Measurements from ENCODE around the gene PSPH. TPM values are rescaled to one million over a fixed set of nuclear protein-coding genes. Genes with fewer than 3 reads are reported as not detected.

The PSPH gene
- total and polyA plus RNA-seq, 10 of the 15 experiments (the other 5 are each of a cell fraction or from before 2014, with no cell fraction given) = 5.2 to 36.4 (median 23.9) TPM

GRCh38 chr7:56033671-56034432 lies 17.4 kb downstream of the PSPH start (continued):
- TF ChIP-seq, protein P1, sequence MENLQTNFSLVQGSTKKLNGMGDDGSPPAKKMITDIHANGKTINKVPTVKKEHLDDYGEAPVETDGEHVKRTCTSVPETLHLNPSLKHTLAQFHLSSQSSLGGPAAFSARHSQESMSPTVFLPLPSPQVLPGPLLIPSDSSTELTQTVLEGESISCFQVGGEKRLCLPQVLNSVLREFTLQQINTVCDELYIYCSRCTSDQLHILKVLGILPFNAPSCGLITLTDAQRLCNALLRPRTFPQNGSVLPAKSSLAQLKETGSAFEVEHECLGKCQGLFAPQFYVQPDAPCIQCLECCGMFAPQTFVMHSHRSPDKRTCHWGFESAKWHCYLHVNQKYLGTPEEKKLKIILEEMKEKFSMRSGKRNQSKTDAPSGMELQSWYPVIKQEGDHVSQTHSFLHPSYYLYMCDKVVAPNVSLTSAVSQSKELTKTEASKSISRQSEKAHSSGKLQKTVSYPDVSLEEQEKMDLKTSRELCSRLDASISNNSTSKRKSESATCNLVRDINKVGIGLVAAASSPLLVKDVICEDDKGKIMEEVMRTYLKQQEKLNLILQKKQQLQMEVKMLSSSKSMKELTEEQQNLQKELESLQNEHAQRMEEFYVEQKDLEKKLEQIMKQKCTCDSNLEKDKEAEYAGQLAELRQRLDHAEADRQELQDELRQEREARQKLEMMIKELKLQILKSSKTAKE (IDR thresholded peaks at IDR 0.05; ENCODE audit: low read depth, poor library complexity, severe bottlenecking) = no peak
- TF ChIP-seq TCF12 (IDR thresholded peaks at IDR 0.05; ENCODE audit: low read depth, low read length) = no peak
- TF ChIP-seq RBBP5 (conservative IDR thresholded peaks at IDR 0.05) = 0 out of 2 replicates have a peak, but pooled peaks have one; percentile 56
- no peak for TF ChIP-seq NR2F1 (conservative IDR thresholded peaks at IDR 0.05)
- TF ChIP-seq NR2C2 (IDR thresholded peaks at IDR 0.05; ENCODE audit: borderline replicate concordance, control insufficient read depth, insufficient read length, low read depth) = no peak
- TF ChIP-seq BRCA1 (IDR thresholded peaks at IDR 0.05; ENCODE audit: low read depth, low read length) = no peak
- no peak for TF ChIP-seq ZNF274 (IDR thresholded peaks at IDR 0.05; ENCODE audit: insufficient read depth, insufficient read length)
- TF ChIP-seq, protein P2, sequence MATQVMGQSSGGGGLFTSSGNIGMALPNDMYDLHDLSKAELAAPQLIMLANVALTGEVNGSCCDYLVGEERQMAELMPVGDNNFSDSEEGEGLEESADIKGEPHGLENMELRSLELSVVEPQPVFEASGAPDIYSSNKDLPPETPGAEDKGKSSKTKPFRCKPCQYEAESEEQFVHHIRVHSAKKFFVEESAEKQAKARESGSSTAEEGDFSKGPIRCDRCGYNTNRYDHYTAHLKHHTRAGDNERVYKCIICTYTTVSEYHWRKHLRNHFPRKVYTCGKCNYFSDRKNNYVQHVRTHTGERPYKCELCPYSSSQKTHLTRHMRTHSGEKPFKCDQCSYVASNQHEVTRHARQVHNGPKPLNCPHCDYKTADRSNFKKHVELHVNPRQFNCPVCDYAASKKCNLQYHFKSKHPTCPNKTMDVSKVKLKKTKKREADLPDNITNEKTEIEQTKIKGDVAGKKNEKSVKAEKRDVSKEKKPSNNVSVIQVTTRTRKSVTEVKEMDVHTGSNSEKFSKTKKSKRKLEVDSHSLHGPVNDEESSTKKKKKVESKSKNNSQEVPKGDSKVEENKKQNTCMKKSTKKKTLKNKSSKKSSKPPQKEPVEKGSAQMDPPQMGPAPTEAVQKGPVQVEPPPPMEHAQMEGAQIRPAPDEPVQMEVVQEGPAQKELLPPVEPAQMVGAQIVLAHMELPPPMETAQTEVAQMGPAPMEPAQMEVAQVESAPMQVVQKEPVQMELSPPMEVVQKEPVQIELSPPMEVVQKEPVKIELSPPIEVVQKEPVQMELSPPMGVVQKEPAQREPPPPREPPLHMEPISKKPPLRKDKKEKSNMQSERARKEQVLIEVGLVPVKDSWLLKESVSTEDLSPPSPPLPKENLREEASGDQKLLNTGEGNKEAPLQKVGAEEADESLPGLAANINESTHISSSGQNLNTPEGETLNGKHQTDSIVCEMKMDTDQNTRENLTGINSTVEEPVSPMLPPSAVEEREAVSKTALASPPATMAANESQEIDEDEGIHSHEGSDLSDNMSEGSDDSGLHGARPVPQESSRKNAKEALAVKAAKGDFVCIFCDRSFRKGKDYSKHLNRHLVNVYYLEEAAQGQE (IDR thresholded peaks at IDR 0.05; ENCODE audit: low read depth, low read length) = no peak
- no peak for TF ChIP-seq ESRRA (IDR thresholded peaks at IDR 0.05; ENCODE audit: low read length)
- TF ChIP-seq CHD4 (IDR thresholded peaks at IDR 0.05) = no peak
- TF ChIP-seq, protein P3, sequence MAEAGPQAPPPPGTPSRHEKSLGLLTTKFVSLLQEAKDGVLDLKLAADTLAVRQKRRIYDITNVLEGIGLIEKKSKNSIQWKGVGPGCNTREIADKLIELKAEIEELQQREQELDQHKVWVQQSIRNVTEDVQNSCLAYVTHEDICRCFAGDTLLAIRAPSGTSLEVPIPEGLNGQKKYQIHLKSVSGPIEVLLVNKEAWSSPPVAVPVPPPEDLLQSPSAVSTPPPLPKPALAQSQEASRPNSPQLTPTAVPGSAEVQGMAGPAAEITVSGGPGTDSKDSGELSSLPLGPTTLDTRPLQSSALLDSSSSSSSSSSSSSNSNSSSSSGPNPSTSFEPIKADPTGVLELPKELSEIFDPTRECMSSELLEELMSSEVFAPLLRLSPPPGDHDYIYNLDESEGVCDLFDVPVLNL (IDR thresholded peaks at IDR 0.05; ENCODE audit: low read depth, low read length) = no peak
- no peak for TF ChIP-seq TCF7 (IDR thresholded peaks at IDR 0.05; ENCODE audit: borderline replicate concordance)
- TF ChIP-seq, protein P4, sequence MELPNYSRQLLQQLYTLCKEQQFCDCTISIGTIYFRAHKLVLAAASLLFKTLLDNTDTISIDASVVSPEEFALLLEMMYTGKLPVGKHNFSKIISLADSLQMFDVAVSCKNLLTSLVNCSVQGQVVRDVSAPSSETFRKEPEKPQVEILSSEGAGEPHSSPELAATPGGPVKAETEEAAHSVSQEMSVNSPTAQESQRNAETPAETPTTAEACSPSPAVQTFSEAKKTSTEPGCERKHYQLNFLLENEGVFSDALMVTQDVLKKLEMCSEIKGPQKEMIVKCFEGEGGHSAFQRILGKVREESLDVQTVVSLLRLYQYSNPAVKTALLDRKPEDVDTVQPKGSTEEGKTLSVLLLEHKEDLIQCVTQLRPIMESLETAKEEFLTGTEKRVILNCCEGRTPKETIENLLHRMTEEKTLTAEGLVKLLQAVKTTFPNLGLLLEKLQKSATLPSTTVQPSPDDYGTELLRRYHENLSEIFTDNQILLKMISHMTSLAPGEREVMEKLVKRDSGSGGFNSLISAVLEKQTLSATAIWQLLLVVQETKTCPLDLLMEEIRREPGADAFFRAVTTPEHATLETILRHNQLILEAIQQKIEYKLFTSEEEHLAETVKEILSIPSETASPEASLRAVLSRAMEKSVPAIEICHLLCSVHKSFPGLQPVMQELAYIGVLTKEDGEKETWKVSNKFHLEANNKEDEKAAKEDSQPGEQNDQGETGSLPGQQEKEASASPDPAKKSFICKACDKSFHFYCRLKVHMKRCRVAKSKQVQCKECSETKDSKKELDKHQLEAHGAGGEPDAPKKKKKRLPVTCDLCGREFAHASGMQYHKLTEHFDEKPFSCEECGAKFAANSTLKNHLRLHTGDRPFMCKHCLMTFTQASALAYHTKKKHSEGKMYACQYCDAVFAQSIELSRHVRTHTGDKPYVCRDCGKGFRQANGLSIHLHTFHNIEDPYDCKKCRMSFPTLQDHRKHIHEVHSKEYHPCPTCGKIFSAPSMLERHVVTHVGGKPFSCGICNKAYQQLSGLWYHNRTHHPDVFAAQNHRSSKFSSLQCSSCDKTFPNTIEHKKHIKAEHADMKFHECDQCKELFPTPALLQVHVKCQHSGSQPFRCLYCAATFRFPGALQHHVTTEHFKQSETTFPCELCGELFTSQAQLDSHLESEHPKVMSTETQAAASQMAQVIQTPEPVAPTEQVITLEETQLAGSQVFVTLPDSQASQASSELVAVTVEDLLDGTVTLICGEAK (IDR thresholded peaks at IDR 0.05; ENCODE audit: borderline replicate concordance) = no peak
- no peak for TF ChIP-seq MAX (IDR thresholded peaks at IDR 0.05; ENCODE audit: low read depth, low read length)
- no peak for TF ChIP-seq STAT3 (IDR thresholded peaks at IDR 0.05; ENCODE audit: low read depth, low read length)
- TF ChIP-seq PAX8 (IDR thresholded peaks at IDR 0.05) = no peak

Measured in GM12878 (cell line).